Activated CD8-positive, alpha-beta memory T cell treated with anti-CD3 and anti-CD28 coated beads for 48 hours (primary cell): ENCODE measurements around the gene PDE6A.

Experiments
- DNase-seq, 3 experiments: peaks; one replicate each; pipeline ENCODE4 v3.0.0-alpha.2; 2020; ENCODE audit warnings: low read depth in 2 of 3, low spot score in 2 of 3

The PDE6A gene

DNA sequence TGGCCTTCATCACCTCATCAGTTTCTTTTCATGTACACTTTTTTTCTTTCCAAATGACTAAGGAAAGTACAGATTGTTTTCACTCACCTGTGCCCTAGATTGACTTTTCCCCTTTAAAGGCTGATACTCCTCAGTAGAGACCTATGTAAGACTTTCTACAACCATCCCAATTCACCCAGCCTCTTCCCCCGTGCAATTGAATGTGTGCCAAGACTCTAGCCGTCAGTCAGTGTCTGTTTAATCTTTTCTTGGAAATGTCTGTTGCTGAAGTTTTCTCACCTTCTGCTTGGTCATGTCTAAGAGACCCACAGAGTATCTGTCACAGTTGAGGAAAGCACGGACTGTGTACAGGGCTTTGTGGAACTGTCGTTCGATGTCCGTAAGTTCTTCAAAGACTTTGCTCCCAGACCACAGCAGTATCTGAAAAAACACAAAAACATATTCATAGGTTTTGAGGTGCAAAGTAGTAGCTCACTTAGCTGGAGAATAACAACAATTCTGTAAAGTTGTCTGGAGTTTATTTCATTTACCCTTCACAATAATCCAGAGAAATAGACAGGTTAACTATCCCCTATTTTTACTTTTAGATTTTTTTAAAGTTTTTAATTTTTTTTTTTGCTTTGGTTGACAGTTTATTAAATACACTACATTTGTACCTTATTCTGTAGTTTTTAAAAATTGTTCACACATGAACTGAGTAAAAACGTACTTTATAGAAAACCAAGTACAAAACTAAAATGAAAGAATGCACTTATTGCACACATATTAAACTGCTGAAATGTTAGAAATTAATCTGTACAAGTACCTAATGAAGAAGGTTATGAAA lies 13.6 kb downstream of the PDE6A start:
- DNase-seq = no peak

DNA sequence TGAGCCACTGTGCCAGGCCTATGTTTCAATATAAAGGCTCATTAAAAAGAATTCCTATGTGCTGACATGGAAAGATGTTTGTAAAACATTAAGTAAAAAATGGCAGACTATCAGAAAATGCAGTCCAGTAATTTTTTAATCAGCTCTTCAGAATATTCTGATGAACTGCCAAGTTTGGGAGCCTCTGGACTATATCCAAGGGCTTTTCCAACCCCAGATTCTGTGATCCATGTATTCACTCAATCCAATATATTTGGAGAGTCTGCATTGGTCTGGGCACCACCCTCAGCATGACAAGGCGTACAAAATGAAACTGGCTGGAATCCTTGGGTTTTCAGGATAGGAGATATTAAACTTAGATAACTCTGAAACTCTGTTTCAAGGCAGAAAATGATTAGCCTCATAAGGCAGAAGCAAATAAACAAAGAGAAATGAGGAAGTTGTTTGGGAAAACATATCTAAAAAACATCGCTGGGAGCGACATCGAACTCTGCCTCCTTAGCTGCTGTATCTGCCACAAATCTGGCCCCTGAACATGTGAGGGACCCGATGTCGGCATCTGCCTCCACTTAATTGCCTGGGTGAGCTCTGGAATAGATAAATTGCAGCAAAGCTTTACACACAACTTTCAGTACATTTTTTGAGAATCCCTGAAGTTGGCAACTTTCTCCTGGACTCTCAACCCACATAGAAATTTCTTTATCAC lies 14.4 kb downstream of the PDE6A start:
- no peak for DNase-seq

DNA sequence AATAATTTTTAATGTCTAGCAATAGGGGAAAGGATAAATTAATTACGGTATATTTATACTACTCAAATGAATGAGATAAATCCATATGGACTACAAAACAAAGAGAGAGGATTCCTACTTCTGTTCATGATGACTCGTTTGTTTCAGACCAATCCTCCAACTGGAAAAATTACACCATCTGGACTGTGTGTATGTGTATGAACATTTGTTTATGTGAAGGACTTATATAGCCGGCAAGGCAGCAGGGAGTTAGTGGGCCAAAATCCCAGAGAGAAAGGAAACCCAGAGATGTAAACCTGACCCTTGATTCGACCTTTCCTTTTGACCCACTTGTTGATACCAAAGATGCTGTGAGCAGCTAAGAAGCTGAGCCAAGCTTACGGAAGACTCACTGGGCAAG lies 20.1 kb downstream of the PDE6A start:
- DNase-seq = no peak

DNA sequence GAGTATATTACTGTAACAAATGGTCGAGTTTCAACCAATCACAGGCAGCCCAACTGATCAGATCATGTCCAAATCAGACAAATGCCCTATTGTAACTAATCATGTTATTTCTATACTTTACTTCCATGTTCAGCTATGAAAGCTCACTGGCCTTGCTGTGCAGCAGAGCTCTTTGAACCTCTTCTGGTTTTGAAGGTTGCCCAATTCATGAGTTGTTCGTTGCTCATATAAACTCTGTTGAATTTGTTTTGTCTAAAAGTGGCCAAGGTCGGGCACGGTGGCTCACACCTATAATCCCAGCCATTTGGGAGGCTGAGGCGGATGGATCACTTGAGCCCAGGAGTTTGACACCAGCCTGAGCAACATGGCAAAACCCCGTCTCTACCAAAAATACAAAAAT lies 21.6 kb downstream of the PDE6A start:
- no peak for DNase-seq

DNA sequence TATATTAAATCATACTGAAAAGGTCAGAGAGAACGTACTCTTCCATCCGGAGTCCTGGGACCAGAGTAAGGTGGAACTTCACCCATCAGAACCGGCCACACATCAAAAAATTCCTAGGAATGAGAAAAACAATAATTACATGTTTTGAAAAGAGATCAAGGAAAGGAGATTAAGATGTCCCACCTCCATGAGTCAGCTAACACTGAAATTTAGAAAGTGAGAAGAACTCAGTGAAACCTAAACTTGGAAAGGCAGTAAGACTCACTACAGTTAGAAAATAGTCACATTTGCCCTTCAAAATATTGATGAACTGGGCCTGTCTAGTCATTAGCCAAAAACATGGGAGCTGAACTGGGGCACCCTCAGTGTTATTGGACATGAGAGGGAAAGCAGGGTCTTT lies 23.0 kb downstream of the PDE6A start:
- DNase-seq = no peak

DNA sequence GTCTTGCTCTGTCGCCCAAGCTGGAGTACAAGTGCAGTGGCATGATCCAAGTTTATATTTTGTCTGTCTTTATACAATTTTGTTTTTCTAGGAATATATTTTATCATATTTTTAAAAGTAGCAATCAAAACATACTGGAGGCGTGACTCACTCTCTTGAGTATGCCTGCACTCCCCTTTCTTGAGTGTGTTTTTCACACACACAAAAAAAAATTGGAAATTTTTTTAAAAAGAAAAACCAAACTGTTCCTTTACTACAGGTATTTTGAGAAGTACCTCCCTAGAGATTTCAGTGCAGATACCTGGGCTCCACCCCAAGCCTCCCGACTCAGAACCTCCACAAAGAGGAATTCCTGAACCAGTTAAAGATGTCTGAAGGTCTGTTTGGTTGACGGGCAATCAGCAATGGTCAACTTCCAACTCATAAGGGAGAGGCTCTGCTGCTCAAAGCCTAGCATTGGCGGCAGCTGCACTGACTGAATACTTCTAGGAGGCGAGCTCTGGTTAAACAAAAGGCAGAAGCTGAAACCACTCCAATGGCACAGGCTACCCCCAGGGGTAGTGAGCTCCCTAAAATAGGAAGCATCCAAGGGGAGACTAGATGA lies 27.4 kb downstream of the PDE6A start:
- no peak for DNase-seq

DNA sequence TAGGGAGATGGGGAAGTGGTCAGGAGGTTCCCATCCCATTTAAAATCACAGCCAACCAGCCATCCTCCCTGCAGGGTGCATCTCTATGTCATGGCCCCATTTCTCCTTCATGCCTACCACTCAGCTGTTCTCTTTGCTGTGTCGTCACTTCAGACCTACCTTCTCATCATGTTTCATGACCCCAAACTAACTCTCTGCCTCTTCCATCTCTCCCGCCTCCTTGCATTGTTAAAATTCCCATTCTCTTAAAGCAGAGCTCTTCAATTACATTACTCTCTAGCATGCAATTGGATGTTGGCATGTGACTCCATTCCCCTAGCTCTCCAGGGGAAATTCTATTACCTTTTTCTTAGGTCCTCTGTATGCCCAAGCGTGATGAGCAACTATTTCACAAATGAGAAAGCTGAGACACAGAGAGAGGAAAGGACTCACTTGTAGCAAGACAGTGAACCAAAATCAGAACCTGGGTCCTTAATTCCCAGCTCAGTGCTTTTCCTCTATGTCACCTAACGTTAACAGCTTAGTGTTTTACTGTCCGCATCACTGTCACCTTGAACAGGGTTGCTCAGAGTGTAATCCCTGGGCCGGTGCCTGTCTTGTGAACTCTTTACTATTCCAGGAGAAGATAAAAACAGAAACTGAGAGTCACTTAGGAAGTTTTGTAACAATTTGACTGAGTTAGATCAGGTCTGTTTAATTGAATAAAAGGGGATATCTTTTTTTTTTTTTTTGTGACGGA lies 28.1 kb downstream of the PDE6A start:
- no peak for DNase-seq

DNA sequence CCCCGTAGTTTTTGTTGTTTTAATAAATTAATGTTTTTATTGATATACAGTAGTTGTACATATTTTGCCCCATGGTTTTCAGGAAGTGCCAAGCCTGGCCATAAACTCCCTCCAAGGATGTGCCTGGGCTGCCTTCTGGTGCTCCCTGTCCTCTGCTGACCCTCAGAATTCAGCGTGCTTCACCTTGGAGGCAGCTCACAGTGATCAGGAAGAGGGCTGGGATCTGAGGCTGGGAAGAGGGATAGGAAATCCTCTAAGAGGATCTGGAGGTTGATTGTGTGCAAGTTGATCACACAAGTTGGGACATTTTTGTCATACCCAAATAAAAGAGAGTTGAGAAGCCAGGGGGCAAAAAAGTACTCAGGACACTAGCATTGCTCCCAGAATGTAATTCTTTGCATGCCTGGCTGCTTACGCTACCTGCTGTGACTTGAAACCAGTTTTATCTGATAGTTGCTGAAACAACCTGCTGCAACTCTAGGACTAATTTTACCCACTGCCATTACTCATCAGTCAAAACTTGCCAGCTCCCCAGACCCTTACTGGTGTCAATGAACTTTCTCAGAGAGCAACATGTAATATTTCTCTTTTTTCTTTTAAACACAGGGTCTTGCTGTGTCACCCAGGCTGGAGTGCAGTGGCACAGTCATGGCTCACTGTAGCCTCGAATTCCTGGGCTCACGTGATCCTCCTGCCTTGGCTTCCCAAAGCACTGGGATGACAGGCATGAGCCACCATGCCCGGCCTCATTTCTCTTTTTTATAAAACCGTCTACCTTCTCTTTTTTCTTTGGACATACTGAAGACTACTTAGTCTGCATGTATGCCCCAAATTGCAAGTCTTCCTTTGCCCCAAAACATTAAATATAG lies 29.0 kb downstream of the PDE6A start:
- no peak for DNase-seq

DNA sequence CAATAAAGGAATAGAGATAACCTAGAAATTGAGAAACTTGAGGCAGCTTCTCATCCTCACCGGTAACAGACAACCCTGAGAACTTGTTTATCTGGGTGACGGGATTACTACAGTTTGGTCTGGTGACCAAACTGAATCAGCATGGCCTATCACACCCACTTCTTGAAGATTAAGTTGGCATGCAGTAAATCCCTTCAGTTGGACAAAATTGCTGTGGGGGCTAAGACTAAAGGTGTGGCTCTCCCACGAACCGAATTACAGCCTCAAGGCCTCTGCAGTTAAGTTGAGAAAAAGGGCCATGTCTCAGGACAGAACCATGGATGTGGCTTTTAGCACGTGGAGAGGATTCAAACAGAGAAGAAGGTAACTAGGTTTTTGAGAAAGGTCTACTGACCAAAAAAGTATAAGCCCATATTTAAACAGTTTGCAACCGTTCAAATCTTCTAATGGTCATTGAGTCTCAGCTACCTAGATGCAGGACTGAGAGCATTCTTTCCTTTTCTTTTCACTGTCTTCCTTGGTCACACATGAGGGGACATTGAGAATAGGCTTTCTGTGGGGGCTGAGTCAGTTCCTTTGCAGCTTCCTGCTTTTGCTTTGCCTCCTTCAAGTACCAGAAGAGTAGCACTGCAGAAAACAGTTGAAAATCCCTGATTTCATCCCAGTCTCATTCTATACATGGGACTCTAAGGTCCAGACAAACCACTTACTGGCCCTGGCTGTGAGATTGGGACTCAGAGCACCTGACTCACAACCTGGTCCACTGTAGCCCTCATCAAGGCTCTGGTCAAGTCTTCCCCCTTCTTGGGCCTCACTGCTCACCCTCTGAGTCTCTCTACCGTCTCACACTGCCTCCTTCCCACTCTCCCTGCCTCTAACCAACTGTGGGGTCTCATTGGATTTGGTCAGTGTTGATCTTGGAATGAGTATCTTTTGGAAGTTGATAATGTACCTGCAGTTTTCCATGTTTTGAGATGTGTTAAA lies 30.9 kb downstream of the PDE6A start:
- DNase-seq = no peak

DNA sequence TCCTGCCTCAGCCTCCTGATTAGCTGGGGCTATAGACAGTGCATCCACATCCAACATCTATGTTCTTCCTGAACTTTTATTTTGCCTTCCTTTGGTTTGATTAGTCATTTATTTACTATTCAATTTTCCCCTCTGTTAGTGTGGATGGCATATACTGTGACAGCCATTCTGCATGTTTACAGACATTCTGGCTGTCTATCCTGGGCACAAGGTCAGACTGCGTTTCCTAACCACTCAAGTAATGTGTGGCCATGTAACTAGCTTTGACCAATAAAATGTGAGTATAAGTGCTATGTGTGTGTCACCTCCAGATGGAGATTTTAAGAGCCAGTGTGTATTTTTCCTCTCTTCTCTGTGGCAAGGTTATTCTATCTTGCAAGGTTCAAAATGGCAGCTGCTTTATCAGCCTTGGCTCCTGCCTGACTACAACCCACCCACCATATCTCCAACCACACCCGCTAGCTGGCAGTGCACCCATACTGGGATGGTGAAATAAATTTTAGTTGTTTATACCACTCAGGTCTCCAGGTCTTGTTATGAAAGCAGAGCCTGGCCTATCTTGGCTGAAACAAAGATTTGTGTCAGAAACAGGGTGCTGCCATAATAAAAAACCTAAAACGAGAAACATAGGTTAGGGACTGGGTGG lies 32.2 kb downstream of the PDE6A start:
- no peak for DNase-seq

DNA sequence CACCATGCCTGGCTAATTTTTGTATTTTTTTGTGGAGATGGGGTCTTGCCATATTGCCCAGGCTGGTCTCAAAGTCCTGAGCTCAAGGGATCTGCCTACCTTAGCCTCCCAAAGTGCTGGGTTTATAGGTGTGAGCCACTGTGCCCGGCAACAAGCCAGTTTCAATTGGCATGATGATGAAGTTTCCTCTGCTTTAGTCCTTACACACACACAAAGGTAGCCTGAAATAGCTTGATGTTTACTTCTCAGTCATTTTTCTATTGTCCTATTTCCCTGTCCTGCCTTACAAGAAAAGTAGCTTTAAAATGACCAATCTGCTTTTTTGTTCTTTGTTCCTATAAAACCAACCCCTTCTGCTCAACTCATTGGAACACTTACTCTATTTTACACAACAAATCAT lies 33.6 kb downstream of the PDE6A start:
- DNase-seq = no peak

DNA sequence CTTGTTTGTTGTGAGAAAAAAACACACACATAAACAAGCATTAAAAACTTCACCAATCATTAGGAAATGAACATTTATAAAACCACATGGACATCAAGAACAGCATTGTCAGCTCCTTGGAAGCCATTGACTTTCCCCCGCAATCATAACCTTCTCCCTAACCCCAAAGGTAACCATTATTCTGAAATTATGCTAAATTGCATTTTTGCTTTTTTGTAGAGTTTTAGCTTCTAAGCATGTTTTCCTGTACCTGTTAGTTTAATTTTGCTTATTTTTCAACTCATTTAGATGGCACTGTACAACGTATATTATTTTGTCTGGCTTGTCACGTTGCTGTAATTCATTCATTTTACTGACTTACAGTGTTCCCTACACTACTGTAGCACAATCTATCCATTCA lies 36.8 kb downstream of the PDE6A start:
- no peak for DNase-seq

DNA sequence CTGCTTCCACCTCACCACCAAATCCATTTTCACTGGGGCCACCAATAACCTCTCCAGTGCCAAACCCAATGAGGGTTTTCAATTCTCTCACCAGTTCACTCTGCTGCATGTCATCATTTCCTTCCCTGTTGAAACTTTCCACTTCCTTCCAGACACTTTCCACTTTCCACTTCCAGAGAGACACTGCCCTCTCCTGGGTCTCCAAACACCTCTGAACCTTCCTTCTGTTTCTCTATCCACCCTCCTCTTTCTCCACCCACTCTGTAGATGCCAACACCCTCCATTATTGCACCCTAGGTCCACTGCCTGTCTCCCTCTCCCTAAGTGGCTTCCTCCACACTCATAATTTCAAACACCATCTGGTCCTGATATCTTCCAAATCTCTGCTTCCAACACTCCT lies 39.6 kb downstream of the PDE6A start:
- DNase-seq = no peak

DNA sequence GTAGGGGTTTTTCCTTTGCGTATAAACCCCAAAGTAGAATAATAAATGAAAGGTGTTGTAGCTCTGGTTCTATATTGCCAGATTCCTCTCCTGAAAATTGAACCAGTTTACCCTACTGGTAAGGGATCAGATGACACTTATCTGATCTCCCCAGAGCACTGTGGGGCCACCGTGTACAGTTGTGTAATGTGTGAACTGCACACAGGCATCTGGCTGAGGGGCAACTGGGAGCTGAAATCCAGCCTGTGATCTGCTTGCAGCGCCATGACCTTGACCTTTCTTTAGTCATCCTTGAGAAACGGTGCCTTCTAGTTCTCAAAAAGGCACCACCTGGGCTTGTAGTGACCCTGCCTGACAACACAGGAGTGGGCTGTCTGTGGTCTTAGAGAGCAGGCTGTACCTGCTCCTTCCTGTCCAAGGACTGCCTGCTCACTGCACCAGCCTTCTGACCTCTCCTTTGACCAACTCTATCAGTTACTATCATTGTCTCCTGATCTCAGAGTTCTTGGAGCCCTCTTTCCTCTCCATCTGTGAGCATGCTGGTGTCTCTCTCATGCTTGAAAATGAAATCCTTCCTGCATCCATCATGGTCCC lies 40.2 kb downstream of the PDE6A start:
- DNase-seq = no peak

DNA sequence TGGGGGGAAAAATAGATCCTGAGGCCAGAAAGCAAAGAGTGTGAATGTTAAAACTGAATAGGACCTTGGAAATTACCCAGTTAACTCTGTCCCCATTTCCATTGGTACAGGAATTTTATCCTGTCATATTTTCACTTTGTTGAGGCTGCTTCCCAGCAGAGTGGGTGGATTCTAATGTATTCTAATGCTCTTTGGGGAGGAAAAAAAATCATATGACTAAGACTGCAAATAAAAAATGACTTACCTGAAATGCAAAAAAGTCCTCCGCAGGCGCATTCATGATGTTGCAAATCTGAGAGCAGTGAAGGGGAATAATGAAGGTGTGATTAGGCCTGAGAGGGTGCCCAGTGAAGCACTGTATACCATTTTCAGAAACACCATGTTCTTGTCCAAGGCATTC lies 41.2 kb downstream of the PDE6A start:
- no peak for DNase-seq

DNA sequence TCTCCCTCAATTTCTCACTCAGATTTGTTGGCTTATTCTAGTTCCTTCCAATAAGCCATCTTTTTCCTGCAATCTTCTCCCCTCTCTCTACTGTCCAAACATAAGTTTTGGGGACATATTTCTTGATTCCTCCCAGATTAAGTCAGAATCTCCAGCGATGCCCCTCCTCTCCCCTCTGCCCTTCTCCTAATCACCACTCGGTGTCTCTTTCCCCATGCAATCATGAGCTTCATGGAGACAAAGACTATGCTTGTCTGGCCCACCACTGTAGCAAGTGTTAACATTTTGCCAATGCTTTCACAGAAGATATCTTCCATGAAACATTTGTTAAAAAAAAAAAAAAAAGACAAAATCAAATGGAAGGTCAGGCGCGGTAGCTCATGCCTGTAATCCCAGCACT lies 42.4 kb downstream of the PDE6A start:
- no peak for DNase-seq

DNA sequence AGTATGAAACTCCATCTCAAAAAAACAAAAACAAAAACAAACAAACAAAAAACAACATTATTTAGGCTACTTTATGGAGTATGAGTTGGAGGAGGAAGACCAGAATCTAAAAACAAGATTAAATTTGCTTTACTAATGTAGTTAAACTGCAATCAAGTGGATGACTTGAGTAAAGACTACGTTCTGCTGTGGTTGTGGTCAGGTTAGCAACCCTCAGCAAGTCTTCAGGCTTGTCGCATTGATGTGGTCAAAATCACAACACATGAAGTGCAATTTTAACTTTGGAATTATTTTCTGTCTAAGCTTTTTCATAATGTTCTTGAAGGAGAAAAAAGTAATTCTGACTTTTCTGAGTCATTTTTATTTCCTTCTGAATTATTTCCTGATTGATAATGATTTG lies 43.1 kb downstream of the PDE6A start:
- no peak for DNase-seq

DNA sequence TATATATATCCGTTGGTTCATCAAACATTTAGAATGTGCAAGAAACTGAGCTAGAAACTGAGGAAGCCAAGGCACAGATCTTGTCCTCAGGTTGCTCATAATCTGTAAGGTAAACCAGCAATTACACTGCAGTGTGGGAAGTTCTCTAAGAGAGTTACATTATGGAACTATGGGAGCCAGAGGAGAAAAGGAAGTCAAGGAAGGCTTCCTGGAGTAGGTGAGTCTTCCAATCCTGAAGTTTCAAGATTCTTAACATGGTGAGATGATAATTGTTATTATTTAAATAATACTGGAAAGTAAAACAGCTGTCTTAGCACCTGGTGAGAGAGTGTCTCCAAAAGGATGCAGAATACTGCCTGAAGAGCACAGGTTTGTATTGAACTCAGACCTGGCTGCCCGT lies 44.2 kb downstream of the PDE6A start:
- no peak for DNase-seq

DNA sequence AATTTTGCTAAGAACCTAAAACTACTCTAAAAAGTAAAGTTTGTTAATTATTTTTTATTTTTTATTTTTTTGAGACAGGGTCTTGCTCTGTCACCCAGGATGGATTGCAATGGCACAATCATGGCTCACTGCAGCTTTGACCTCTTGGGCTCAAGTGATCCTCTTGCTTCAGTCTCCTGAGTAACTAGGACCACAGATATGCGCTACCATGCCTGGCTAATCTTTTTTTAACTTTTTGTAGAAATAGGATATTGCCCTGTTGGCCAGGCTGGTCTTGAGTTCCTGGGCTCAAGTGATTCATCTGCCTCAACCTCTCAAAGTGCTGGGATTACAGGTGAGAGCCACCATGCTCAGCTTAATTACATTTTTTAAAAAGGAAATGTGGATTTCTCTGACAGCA lies 45.8 kb downstream of the PDE6A start:
- DNase-seq = no peak
